Measurements from ENCODE around the gene ADAMTS16.

DNA sequence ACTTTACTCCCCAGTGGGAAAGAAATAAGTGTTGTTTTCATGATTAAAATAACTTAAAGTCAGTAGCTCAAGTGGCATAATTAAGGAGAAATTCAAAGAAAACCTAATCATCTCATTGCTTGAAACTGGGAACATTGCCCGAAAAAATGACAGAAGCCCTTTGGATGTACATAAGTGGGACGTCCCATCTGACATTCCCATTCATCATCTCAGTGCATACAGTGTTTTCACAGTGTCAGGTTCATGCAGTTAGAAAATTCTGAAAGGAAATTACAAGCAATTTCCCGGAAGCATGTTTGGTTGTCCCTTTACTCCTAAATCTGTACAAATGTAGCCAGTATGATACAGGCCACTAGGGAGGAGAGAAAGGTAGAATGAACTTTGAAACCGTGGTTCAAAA lies 95.6 kb downstream of the ADAMTS16 start:
- TF ChIP-seq, protein P1, sequence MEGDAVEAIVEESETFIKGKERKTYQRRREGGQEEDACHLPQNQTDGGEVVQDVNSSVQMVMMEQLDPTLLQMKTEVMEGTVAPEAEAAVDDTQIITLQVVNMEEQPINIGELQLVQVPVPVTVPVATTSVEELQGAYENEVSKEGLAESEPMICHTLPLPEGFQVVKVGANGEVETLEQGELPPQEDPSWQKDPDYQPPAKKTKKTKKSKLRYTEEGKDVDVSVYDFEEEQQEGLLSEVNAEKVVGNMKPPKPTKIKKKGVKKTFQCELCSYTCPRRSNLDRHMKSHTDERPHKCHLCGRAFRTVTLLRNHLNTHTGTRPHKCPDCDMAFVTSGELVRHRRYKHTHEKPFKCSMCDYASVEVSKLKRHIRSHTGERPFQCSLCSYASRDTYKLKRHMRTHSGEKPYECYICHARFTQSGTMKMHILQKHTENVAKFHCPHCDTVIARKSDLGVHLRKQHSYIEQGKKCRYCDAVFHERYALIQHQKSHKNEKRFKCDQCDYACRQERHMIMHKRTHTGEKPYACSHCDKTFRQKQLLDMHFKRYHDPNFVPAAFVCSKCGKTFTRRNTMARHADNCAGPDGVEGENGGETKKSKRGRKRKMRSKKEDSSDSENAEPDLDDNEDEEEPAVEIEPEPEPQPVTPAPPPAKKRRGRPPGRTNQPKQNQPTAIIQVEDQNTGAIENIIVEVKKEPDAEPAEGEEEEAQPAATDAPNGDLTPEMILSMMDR (conservative IDR thresholded peaks at IDR 0.05; ENCODE audit: low read depth, low read length) = no peak
- no peak for TF ChIP-seq EZH2 (IDR thresholded peaks at IDR 0.05; ENCODE audit: borderline replicate concordance, low read depth, low read length, poor library complexity, severe bottlenecking)
